Panc1 (cell line): Measurements from ENCODE around the gene DIS3L2. TPM values are rescaled to one million over a fixed set of nuclear protein-coding genes. Genes with fewer than 3 reads are reported as not detected.

ENCODE experiments used
- ATAC-seq: fragments of 200-7000 bp; cut with Tn5 transposase; 2 replicates; pipeline ENCODE4 v1.9.1; 2020; ENCODE audit warnings: mild to moderate bottlenecking, moderate library complexity
- BruUV-seq: library from RNA; stranded (reverse); fragments of 400-500 nt; replicated peaks from 2 replicates; lab custom pipeline; 2021; lab: Mats Ljungman, UMichigan
- CTCF ChIA-PET: fragments of 300-600 bp; sonication (Branson Sonifier 250); formaldehyde crosslinking; loops from one replicate; lab custom pipeline; 2022; ENCODE audit warnings: antibody characterized with exemption; lab: Charles Lee
- POLR2A ChIA-PET: fragments of 300-600 bp; sonication (Branson Sonifier 250); formaldehyde crosslinking; loops from one replicate; lab custom pipeline; 2022; ENCODE audit warnings: antibody characterized with exemption; lab: Charles Lee
- DNase-seq: peaks from one replicate; pipeline ENCODE4 v3.0.0-alpha.2; 2010; ENCODE audit warnings: low read depth, low spot score
- H3K27ac ChIP-seq: 2 replicates; pipeline ENCODE4 v1.5.1; 2011; ENCODE audit warnings: mild to moderate bottlenecking, low read length, inconsistent platforms
- H3K27me3 ChIP-seq: fragments of 200-500 bp; sonication (Bioruptor generic); 2 replicates; pipeline ENCODE4 v1.6.0; 2014; ENCODE audit warnings: low read length, inconsistent platforms; ENCODE audit not compliant: control insufficient read depth, insufficient read depth
- H3K36me3 ChIP-seq: fragments of 200-500 bp; sonication (Bioruptor generic); 2 replicates; pipeline ENCODE4 v1.5.1; 2014; ENCODE audit warnings: inconsistent platforms, mild to moderate bottlenecking, low read length, moderate library complexity; ENCODE audit not compliant: control insufficient read depth, insufficient read depth
- H3K4me1 ChIP-seq: 2 replicates; pipeline ENCODE4 v1.5.1; 2011; ENCODE audit warnings: inconsistent platforms, mild to moderate bottlenecking, low read length, moderate library complexity; ENCODE audit not compliant: control insufficient read depth, insufficient read depth
- H3K4me3 ChIP-seq, 2 experiments: 2 replicates each; pipeline ENCODE4 v1.5.1; 2011 to 2012; ENCODE audit warnings: low read depth in 2 of 2, low read length in 2 of 2, mild to moderate bottlenecking in 2 of 2, inconsistent platforms in 1 of 2, moderate library complexity in 1 of 2
- H3K9me3 ChIP-seq: fragments of 200-500 bp; sonication (Bioruptor generic); 2 replicates; pipeline ENCODE4 v1.5.1; 2014; ENCODE audit warnings: low read depth, mild to moderate bottlenecking, inconsistent platforms, low read length, moderate library complexity; ENCODE audit not compliant: control insufficient read depth, insufficient read depth
- CTCF ChIP-seq: fragments of 450-650 bp; IDR thresholded peaks from 2 replicates; pipeline ENCODE4 v1.5.1; 2017; ENCODE audit warnings: mild to moderate bottlenecking
- POLR2AphosphoS5 ChIP-seq: IDR thresholded peaks from 2 replicates; pipeline ENCODE4 v1.6.1; 2012; ENCODE audit warnings: mild to moderate bottlenecking, low read depth, low read length, moderate library complexity
- REST ChIP-seq, 2 experiments: IDR thresholded peaks; 2 replicates each; pipeline ENCODE4 v1.6.1; 2011 to 2012; ENCODE audit warnings: low read depth in 2 of 2, control low read depth in 1 of 2, low read length in 1 of 2, mild to moderate bottlenecking in 1 of 2, moderate library complexity in 1 of 2; ENCODE audit not compliant: insufficient read depth in 1 of 2
- SIN3A ChIP-seq: IDR thresholded peaks from 2 replicates; pipeline ENCODE4 v1.6.1; 2012; ENCODE audit warnings: low read depth, mild to moderate bottlenecking, low read length, moderate library complexity, borderline replicate concordance; ENCODE audit not compliant: insufficient read depth
- TCF7L2 ChIP-seq: IDR thresholded peaks from 2 replicates; pipeline ENCODE4 v1.6.1; 2011; ENCODE audit warnings: mild to moderate bottlenecking, low read depth, low read length, inconsistent platforms
- in situ Hi-C: cut with HindIII; loops from 2 replicates; pipeline ENCODE4 v1.10.0; 2016; ENCODE audit warnings: low sequenced_read_pairs, low pct_unique_long_range_greater_than_20kb
- intact Hi-C: fragments of 100-400 bp; cut with micrococcal nuclease; formaldehyde crosslinking; loops from one replicate; pipeline ENCODE4 v1.10.0; 2022; ENCODE audit not compliant: unreplicated experiment
- total RNA-seq: library from RNA; stranded (reverse); gene quantifications from one replicate; pipeline ENCODE4 v1.2.1, GENCODE V29; 2021; ENCODE audit not compliant: unreplicated experiment

Gene DIS3L2
- total RNA-seq, 1 experiment from 2014 or later, result 28.1 TPM

- Histone ChIP-seq H3K36me3 (no peaks in the 10 kb centered on the region), H3K27me3 (no peaks in the 10 kb centered on the region), H3K4me1 (peaks cover under 1% of the 10 kb centered on the region), H3K4me3 (no peak overlapping the region), H3K9me3 (no peaks in the 10 kb centered on the region), H3K27ac (no peak overlapping the region)
- intact Hi-C loops (loop anchor here (5.0 kb wide), 1 partner anchor 417 kb away; no protein-coding TSS in a partner anchor), in situ Hi-C loops (no loop called here)
- TF ChIP-seq SIN3A, result no peak
- TF ChIP-seq CTCF, result no peak
- no peak for TF ChIP-seq TCF7L2
- no peak for TF ChIP-seq REST (IDR thresholded peaks at IDR 0.05; ENCODE audit: insufficient read depth in 1 of 2, low read depth in 2 of 2, low read length in 1 of 2)
- TF ChIP-seq POLR2AphosphoS5, result no peak
- POLR2A ChIA-PET, result no interaction called here
- DNase-seq (no peak), ATAC-seq (no peak)
- CTCF ChIA-PET, result interaction anchor here (0.5 to 0.6 kb wide), 2 partner anchors 16 to 23 kb away, joined by 3 read pairs; no protein-coding TSS in a partner anchor
- BruUV-seq, result no TSS peak
Observed at GRCh38 chr2:232324778-232325177, 363.3 kb downstream of the DIS3L2 start.

GRCh38 chr2:232325324-232326273 lies 364.1 kb downstream of the DIS3L2 start:
- POLR2A ChIA-PET, result no interaction called here
- no TSS peak for BruUV-seq
- ATAC-seq, result peak; percentile 89

More at GRCh38 chr2:232325324-232326273, 364.1 kb downstream of the DIS3L2 start:
- Histone ChIP-seq H3K9me3 (no peaks in the 10 kb centered on the region), H3K4me1 (peaks cover 7% of the 10 kb centered on the region), H3K27me3 (no peaks in the 10 kb centered on the region), H3K27ac (no peak overlapping the region), H3K36me3 (no peaks in the 10 kb centered on the region), H3K4me3 (no peak overlapping the region)
- CTCF ChIA-PET, result interaction anchor here (0.6 to 1.4 kb wide), 3 partner anchors 400 to 429 kb away, joined by 3 to 5 read pairs (median 3); no protein-coding TSS in a partner anchor
- no peak for DNase-seq
- in situ Hi-C loops, result no loop called here
- intact Hi-C loops, result loop anchor here (2.0 to 5.0 kb wide), 2 partner anchors 401 to 418 kb away; no protein-coding TSS in a partner anchor
- TF ChIP-seq REST (IDR thresholded peaks at IDR 0.05; ENCODE audit: insufficient read depth in 1 of 2, low read depth in 2 of 2, low read length in 1 of 2) (no peak), POLR2AphosphoS5 (no peak), CTCF (peak; percentile 87), SIN3A (no peak), TCF7L2 (no peak)
